GM21529 (cell line): ENCODE data around the gene SIGLEC9.

Experiments used
- ATAC-seq: cut with Tn5 transposase; IDR thresholded peaks from one replicate; pipeline ENCODE4 v1.9.1; 2021; ENCODE audit not compliant: unreplicated experiment

The SIGLEC9 gene

DNA sequence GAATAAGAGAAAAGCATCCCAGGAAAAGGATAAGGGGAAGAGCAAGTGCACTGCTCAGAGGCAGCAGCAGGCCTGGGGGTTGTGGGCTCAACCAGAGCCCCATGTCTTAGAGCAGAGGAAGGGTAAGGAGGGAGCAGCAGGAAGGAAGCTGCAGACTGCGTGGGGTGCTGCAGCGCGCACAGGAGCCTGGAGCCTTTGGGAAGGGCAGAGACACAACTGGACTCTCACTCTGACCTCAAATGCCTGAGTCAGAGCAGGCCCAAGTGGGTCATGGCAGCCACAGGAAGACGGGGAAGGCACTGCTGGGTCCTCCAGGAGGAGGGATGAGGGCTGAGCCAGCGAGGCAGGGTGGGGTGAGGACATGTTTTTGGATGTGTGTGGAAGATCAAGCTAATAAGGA is 49.0 kb downstream of the SIGLEC9 start:
- no peak for ATAC-seq

DNA sequence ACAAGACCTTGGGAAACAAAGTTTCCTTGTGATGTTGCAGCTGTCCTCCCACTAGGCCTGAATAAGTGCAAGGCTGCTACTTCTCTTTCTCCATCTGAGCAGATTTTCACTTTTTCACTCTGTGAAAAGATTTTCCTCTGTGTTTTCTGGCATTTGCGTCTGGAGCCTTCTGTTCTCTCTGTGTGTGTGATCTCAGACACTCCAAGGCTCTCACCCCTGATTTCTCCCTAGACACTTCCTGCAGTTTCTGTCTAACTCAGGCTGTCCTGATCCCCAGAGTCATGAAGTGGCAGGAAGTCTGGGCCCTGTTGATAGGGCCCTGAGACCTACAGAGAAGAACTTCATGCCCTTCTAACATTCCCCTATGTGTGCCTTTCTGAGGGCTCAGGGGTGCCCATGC is 54.5 kb downstream of the SIGLEC9 start:
- no peak for ATAC-seq
